22Rv1 (cell line): ENCODE measurements around the gene SSBP2.

ENCODE experiments used
- ZFX ChIP-seq: fragments of 450-650 bp; IDR thresholded peaks from 2 replicates; pipeline ENCODE4 v1.6.1; 2017; ENCODE audit warnings: antibody characterized with exemption, borderline replicate concordance
- TF ChIP-seq, protein P1 (sequence below): fragments of 450-650 bp; IDR thresholded peaks from 2 replicates; pipeline ENCODE4 v1.5.1; 2017; ENCODE audit warnings: mild to moderate bottlenecking

DNA sequence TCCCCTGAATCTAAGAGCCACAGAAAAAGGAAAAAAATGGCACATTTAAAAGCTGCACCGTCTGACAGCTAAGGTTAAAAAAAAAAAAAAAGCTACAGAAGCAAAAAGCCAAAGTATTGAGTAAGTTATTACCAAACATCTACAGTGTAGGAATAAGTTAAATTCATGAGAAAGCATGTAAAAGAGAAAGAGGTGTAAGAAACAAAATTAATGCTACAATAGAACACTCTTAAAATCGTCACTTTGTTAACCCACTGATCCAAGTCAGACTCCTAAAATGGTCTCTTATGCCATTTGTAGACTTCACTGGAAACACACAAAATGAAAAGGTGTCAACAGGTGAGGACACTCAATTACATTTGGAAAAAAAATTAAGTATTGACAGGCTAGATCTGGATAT lies 120.2 kb downstream of the SSBP2 start:
- TF ChIP-seq, protein P1, sequence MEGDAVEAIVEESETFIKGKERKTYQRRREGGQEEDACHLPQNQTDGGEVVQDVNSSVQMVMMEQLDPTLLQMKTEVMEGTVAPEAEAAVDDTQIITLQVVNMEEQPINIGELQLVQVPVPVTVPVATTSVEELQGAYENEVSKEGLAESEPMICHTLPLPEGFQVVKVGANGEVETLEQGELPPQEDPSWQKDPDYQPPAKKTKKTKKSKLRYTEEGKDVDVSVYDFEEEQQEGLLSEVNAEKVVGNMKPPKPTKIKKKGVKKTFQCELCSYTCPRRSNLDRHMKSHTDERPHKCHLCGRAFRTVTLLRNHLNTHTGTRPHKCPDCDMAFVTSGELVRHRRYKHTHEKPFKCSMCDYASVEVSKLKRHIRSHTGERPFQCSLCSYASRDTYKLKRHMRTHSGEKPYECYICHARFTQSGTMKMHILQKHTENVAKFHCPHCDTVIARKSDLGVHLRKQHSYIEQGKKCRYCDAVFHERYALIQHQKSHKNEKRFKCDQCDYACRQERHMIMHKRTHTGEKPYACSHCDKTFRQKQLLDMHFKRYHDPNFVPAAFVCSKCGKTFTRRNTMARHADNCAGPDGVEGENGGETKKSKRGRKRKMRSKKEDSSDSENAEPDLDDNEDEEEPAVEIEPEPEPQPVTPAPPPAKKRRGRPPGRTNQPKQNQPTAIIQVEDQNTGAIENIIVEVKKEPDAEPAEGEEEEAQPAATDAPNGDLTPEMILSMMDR, result no peak
- TF ChIP-seq ZFX, result no peak
